GM19372 (cell line): Measurements from ENCODE around the gene PKNOX2.

Experiments used
- ATAC-seq: cut with Tn5 transposase; IDR thresholded peaks from one replicate; pipeline ENCODE4 v1.9.1; 2021; ENCODE audit warnings: mild to moderate bottlenecking, low read depth, moderate library complexity; ENCODE audit not compliant: unreplicated experiment

The PKNOX2 gene

GRCh38 chr11:125257751-125258150 lies 93.2 kb downstream of the PKNOX2 start:
- ATAC-seq = no peak

- ATAC-seq = no peak
Measured at GRCh38 chr11:125258291-125259032, 93.9 kb downstream of the PKNOX2 start.

- no peak for ATAC-seq
Measured at GRCh38 chr11:125261588-125261987, 97.0 kb downstream of the PKNOX2 start.

GRCh38 chr11:125262194-125262829 lies 97.8 kb downstream of the PKNOX2 start:
- no peak for ATAC-seq

- ATAC-seq = no peak
Measured at GRCh38 chr11:125262830-125263218, 98.3 kb downstream of the PKNOX2 start.

- ATAC-seq = no peak
Measured at GRCh38 chr11:125263268-125263790, 98.8 kb downstream of the PKNOX2 start.

- no peak for ATAC-seq
Measured at GRCh38 chr11:125264100-125265022, 99.8 kb downstream of the PKNOX2 start.

- ATAC-seq = no peak
Measured at GRCh38 chr11:125267548-125267947, 103.0 kb downstream of the PKNOX2 start.

GRCh38 chr11:125268611-125269010 lies 104.1 kb downstream of the PKNOX2 start:
- ATAC-seq = no peak

- ATAC-seq = no peak
Measured at GRCh38 chr11:125270106-125270505, 105.6 kb downstream of the PKNOX2 start.

GRCh38 chr11:125270711-125271110 lies 106.2 kb downstream of the PKNOX2 start:
- no peak for ATAC-seq

- ATAC-seq = no peak
Measured at GRCh38 chr11:125271483-125272091, 107.0 kb downstream of the PKNOX2 start.

- no peak for ATAC-seq
Measured at GRCh38 chr11:125272092-125272491, 107.5 kb downstream of the PKNOX2 start.

GRCh38 chr11:125272821-125273220 lies 108.3 kb downstream of the PKNOX2 start:
- ATAC-seq = no peak

GRCh38 chr11:125273519-125274000 lies 109.0 kb downstream of the PKNOX2 start:
- no peak for ATAC-seq

- ATAC-seq = no peak
Measured at GRCh38 chr11:125274309-125274708, 109.8 kb downstream of the PKNOX2 start.

GRCh38 chr11:125274774-125275173 lies 110.2 kb downstream of the PKNOX2 start:
- ATAC-seq = no peak

GRCh38 chr11:125275905-125276618 lies 111.5 kb downstream of the PKNOX2 start:
- no peak for ATAC-seq

GRCh38 chr11:125276619-125276976 lies 112.0 kb downstream of the PKNOX2 start:
- ATAC-seq = no peak
